HG02943 (cell line): Measurements from ENCODE around the gene WDR36.

Source experiments
- ATAC-seq: cut with Tn5 transposase; IDR thresholded peaks from one replicate; pipeline ENCODE4 v1.9.1; 2021; ENCODE audit warnings: mild to moderate bottlenecking, low read depth, moderate library complexity; ENCODE audit not compliant: unreplicated experiment

The WDR36 gene

GRCh38 chr5:111092062-111092853 is at the start of gene WDR36:
Gene WDR36, plus strand, starts transcription at chr5:111092348. Its CDS starts 109 bp downstream, at chr5:111092457.
- ATAC-seq: peak; percentile 97

GRCh38 chr5:111043712-111044506 is 48.2 kb upstream of the WDR36 start:
- no peak for ATAC-seq

GRCh38 chr5:111058064-111058463 is 34.1 kb upstream of the WDR36 start:
- no peak for ATAC-seq

GRCh38 chr5:111060169-111060568 is 32.0 kb upstream of the WDR36 start:
- no peak for ATAC-seq

GRCh38 chr5:111061618-111062017 is 30.5 kb upstream of the WDR36 start:
- ATAC-seq: no peak

- no peak for ATAC-seq
Observed at GRCh38 chr5:111063709-111064322, 28.3 kb upstream of the WDR36 start.

- ATAC-seq: no peak
Observed at GRCh38 chr5:111066261-111066938, 25.7 kb upstream of the WDR36 start.

- ATAC-seq: no peak
Observed at GRCh38 chr5:111068213-111068612, 23.9 kb upstream of the WDR36 start.

- no peak for ATAC-seq
Observed at GRCh38 chr5:111069839-111070238, 22.3 kb upstream of the WDR36 start.

- no peak for ATAC-seq
Observed at GRCh38 chr5:111070272-111071134, 21.6 kb upstream of the WDR36 start.

- ATAC-seq: no peak
Observed at GRCh38 chr5:111071413-111071812, 20.7 kb upstream of the WDR36 start, which contains the start of gene TSLP. Gene TSLP, plus strand, starts transcription at chr5:111071713. Its CDS starts 178 bp downstream, at chr5:111071891.

- peak; percentile 74 for ATAC-seq
Observed at GRCh38 chr5:111072949-111073682, 19.0 kb upstream of the WDR36 start.

GRCh38 chr5:111074244-111074643 is 17.9 kb upstream of the WDR36 start:
- ATAC-seq: no peak

- ATAC-seq: no peak
Observed at GRCh38 chr5:111075520-111075919, 16.6 kb upstream of the WDR36 start.

- ATAC-seq: no peak
Observed at GRCh38 chr5:111076091-111076490, 16.1 kb upstream of the WDR36 start.

- ATAC-seq: no peak
Observed at GRCh38 chr5:111077678-111078077, 14.5 kb upstream of the WDR36 start.

- no peak for ATAC-seq
Observed at GRCh38 chr5:111079846-111080245, 12.3 kb upstream of the WDR36 start.

- ATAC-seq: no peak
Observed at GRCh38 chr5:111083323-111083722, 8.8 kb upstream of the WDR36 start.

GRCh38 chr5:111095982-111096381 is 3.8 kb downstream of the WDR36 start:
- ATAC-seq: no peak
